DLD1 (cell line): Measurements from ENCODE around the gene KDF1.

Experiments
- in situ Hi-C: cut with HindIII; loops from 2 replicates; pipeline ENCODE4 v1.10.0; 2017; ENCODE audit warnings: low sequenced_read_pairs

Gene KDF1, protein sequence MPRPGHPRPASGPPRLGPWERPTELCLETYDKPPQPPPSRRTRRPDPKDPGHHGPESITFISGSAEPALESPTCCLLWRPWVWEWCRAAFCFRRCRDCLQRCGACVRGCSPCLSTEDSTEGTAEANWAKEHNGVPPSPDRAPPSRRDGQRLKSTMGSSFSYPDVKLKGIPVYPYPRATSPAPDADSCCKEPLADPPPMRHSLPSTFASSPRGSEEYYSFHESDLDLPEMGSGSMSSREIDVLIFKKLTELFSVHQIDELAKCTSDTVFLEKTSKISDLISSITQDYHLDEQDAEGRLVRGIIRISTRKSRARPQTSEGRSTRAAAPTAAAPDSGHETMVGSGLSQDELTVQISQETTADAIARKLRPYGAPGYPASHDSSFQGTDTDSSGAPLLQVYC

DNA sequence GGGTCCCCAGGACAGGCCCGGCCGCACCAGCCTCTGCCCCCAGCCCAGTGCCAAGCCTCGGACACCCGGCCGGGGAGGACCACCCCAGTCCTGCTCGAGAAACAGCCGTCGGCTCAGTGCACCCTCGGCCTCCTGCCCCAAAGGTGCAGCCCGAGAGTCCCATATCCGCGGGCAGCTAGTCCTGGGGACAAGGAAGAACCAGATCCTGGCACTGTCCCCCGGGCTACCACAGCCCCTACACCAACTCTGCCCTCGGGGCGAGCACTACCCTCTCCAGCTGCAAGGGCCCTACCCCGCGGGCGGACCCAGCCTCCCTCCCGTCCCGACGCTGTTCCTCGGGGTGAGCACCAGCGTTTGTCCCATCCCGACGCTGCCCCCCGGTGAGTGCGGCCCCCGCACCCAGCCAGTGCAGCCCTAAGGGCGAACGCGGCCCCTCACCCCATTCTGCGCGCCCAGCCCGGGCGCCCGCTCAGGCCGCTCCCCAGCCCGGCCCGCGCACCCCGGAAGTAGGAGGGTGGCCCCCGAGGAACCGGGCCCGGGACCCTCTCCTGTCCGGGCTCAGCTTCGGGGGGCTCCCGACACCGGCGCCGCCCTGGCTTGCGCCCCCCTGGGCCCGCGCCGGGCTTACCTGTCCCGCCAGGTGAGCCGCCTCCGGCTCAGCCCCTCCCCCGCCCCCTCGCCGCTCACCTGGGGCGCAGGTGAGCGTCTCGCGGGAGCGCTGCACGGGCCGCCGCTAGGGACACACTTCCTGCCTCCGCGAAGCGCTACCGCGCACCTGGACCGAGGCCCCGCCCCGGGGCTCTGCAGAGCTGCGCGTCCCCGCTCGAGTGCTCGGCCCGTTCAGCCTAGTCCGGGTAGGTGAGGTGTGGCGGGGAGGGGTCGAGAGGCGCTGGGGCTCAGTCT is at the start of gene KDF1:
TSS of gene KDF1 (minus strand) at position 747 of the 903 bp plus-strand sequence. CDS start 8,088 bp downstream, outside the sequence.
- in situ Hi-C loops = loop anchor here (25.0 kb wide), 1 partner anchor 102 kb away; no protein-coding TSS in a partner anchor

DNA sequence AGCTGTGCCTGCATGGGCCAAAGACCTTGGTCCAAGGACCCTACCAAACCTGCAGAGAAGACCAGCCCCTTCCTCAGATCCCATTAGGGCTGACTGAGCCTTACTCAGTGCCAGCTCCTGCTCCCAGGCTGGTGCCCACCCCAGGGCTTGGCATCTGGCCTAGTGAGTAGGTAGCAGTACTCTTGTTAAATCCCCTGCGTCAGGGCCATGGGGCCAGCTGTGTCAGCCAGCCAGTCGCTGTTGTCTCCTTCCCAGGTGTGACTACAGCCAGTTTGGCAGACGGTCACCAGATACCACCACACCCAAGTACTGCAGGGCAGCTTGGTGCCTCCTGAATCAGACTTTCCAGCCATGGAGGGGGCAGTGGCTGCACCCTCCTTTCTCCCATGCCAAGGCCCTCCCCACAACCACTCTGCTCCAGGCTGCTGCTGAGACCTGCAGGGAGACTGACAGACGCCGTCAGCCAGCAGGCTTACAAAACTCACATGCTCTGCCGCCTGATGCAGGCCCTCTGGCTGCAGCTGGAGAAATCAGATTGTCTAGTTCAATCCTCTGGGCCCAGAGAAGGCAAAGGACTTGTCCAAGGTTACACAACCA is 49.4 kb upstream of the KDF1 start:
- in situ Hi-C loops = no loop called here

DNA sequence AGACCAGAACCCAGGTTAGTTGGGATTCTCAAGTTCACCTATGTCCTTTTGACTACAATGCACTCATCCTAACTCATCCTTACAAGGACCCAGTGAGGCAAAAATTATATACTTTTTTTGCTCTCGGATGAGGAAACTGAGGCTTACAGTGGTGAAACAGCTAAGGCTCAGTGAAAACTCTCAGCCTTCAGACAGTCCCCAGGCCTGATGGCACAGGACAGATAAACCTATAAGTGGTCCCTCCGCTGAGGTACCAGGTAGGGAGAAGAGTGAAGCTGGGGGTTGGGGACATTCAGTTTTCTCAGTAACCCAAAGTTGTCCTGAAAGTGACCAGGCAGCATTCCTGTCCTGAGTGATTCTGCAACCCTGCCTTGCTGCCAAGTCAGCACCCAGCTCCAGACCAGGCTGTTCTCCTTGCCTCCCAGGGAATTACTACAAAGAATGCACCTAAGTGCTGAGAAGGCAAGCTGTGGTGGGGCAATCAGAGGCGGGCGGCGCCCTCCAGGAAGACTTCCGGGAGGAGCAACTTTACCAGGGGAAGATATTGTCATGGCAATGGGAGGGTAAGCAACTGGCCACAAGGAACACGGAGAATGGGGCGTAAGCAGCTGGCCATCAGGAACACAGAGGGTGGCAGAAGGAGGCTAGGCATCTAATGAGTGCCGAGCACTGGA is 47.8 kb upstream of the KDF1 start:
- in situ Hi-C loops = no loop called here

DNA sequence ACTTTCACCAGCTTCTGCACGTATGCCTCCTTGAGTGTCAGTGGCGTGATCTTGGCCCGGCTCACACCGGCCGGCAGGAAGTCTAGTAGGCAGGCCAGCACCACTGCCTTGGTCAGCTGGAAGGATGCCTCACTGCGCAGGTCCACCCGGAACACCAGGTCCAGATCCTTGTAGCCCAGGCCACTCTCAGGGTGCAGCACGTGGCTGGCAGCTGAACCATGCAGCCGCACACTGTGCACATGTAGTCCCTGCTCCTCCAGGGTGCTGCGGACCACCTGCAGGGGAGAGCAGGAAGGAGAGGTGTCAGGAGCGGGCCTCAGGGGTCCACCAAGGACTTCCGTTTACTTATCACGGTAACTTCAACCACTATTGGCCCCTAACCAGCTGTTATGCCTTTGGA is 46.4 kb upstream of the KDF1 start:
- in situ Hi-C loops = no loop called here

DNA sequence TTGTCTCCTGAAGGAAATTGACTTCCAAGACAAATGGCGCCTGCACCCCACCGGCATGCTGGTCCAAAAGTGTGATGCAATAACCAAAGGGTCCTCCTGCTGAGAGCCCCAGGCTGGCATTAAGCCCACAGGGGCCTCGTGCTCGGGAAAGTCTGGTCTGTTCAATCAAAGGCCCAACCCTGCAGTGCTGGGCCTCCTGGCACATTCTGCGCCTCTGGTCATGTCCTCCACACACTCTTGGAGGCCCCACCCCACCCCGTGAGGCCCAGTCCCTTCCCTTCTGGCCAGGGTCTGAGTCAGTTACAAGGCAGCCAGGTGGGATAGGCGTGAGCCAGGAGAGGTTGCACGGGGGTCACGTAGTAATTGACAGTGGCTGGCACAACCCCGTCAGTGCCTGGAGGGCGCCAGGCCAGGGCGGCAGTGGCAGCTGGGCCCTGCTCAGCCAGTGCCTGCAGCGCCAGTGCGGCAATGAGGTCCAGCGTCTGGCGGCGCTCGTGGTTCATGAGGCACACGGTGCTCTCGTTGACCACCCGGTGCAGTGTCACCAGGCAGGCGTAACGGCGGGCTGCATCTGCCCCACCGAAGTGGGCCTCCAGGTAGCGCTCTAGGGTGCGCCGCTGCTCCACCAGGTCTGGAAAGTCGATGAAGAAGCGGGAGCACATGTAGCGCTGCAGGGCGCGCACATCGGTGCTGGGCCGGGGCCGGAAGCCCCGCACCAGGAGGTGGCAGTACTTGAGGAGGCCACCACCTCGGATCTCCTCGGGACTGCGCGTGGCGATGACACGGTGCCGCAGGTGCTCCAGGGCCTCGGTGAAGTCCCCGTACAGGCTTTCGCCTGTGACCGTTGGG is 45.6 kb upstream of the KDF1 start:
- in situ Hi-C loops = no loop called here

DNA sequence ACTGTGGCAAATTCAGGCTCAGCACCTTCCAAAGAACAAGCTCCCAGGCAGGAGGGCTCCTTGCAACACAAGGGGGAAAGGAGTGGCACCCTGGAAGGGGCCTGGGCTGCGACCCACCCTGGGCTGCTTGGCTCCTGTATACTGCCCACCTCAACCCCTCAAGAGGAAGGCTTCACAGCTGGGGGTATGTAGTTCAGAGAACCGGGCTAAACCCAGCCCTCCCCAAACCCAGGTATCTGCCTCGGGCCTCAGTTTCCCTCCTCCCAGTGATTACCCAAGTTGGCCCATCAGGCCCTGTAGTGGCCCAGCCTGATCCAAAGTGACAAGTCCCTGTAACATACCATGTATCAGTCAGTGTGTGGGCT is 44.9 kb upstream of the KDF1 start:
- in situ Hi-C loops = no loop called here

DNA sequence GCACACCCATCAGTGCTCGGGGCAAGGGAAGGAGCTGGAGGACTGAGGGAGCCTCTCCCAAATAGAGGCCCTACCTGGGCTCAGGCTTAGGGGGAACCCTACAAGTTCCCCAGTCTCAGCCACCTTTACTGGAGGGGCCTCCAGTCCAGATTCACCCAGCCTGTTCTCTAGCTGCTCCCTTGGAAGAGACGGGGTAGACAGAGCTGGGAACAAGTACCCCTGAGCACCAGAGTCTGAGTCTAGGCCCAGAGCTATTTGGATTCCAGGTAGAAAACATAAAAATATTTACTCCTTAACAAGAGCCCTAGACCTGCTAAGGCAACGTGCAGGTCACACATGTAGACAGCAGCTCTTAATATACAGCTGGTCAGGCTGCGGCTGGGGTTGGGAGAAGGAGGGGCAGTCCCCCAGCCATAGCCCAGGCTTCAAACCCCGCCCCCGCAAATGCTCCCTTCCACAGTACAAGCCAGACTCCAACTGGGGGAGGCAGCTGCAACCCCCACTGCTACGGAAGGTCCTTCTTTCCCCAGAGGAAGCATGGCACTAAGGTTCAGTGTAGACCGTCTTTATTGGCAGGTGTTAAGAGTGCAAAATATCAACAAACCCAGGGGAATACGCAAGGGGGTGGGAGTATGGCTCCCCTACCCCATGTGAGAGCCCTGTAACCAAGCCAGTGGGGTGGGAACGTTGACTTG is 44.4 kb upstream of the KDF1 start:
- in situ Hi-C loops = no loop called here

DNA sequence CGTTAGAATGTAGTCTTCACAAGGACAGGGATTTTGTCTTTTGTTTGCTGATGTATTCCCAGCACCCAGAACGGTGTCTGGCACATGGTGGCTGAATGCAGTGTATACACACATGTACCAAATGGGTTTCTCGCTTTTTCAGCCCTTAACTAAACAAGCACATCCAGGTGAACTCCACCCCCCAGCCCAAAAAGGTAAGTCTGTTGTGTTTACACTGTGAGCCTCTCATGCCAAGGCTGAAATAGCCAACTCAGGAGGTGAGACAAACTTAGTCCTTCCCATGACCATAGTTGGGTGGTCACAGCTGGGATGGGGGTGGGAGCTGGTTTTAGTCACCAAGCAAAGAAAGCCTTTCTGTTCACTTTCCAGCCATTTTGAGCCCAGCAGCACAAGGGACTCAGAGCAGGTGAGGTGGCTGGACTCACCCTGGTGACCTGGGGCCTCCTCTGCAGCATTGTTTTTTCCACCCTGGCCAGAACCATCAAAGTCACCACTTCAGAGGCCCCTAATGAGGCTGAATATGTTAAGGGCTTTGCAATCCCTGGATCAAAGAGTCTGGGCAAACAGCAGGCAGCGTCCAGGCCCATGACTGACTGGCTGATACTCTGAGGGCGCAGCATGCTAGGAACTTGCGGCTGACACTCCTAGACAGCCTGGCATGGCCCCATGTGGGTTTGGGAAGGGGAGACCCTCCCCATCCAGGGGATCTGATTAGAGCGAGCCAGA is 43.6 kb upstream of the KDF1 start:
- in situ Hi-C loops = no loop called here

DNA sequence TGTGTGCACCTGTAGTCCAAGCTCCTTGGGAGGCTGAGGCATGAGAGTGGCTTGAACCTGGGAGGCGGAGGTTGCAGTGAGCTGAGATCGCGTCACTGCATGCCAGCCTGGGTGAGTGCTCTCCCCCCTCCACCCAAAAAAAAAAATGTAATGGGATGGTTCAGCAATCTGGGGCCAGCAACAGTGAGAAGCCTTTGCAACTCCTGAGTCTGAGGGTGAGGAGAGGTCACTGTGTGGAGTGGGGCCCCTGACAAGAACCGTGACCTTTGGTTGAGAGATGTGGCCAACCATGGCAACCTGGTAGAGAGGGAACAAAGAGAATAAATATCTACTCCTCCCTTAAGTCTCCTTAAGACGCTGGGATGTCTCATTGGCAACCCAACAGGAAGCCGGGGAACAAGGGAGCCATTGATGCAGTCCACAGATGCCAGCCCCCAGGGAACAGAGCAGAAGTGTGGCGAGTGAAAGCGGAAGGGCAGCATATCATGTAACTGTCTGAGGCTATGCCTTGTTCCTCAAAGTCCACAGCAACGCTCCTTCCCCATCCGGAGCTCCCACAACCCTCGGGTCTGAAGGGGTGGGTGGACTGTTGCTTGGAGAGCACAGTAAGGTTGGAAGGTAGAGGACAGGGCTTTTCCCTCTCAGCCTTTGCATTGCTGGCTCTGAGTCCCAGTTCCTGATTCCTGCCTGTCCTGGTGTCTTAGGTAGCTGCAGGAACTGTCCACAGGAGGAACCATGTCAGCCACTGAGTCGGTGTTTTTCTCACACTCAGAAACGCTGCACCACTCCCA is 41.5 kb upstream of the KDF1 start:
- in situ Hi-C loops = no loop called here

DNA sequence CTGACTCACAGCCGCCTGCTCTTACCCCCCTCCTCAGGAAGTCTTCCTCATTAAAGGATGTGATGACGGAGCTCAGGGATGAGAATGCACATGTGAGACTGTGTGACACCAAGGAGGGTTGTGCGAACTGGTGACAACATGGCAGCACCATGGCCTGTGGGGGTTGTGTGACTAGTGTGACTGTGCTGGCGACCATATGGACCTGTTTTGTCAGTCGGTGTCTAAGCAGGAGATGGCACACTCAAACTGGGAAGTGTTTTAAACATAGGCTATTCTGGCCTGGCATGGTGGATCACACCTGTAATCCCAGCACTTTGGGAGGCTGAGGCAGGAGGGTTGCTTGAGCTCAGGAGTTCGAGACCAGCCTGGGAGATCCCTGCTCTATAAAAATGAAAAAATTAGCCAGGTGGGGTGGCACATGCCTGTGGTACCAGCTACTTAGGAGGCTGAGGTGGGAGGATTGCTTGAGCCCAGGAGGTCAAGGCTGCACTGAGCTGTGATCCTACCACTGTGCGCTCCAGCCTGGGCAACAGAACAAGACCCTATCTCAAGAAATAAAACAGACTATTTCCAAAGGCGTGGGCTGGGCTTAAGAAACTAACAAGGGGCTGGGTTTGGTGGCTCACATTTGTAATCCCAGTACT is 40.7 kb upstream of the KDF1 start:
- in situ Hi-C loops = no loop called here

DNA sequence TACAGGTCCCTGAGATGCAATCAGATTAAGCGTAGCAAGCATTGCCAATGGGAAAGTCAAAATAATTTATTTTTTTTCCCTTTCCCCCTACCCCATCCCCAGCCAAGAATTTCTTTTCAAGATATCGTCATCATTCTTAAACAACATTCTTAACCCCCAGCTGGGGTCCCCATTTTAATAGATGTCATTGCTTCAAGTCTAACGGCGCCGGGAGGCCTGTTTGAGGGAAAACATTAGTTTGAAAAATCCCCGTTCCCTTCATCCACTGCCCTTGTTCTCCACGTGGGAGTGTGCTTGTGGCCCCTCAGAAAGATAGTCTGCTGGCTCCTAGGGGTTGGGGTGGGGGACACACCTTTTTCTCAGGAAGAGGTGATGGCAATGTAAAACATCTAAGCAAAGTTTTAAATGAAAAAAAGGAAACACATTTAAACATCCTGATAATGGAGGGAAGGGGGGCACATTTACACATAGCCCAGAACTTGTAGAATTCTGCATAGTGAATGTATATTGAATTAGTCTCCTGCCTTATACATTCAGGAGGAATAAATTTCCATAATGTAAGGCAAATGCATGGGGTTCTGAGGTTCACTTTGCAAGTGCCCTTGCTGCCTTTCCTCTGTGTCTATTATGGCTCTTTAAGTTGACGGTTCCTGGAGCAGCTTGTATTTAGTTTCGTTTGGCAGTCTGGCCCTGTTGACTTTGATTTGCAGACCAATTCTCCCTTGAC is 40.0 kb upstream of the KDF1 start:
- in situ Hi-C loops = no loop called here

DNA sequence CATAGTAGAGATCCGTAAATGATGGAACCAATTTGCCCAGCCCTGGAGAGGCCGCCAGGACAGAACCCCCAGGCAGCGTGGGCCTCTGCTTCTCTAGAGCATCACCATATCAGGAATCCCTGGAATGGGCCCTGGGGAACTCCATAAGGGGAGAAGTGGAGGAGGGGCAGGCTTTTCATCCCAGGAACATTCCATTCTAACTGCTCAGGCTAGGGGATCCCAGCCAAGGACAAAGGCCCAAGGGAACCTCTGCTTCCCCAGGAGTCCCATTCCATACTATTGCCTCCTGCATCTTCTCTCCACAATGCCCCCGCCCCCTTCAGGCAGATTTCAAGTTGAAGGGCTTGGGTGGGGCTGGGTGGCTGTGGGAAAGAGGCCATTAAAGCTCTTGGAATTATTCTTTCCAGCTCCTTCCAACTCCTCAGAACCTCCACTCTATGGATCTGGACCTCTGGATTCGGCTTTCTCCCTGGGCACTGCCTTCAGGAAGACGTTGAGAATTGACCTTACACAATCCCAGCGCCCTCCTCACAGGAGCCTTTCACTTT is 39.2 kb upstream of the KDF1 start:
- in situ Hi-C loops = no loop called here

DNA sequence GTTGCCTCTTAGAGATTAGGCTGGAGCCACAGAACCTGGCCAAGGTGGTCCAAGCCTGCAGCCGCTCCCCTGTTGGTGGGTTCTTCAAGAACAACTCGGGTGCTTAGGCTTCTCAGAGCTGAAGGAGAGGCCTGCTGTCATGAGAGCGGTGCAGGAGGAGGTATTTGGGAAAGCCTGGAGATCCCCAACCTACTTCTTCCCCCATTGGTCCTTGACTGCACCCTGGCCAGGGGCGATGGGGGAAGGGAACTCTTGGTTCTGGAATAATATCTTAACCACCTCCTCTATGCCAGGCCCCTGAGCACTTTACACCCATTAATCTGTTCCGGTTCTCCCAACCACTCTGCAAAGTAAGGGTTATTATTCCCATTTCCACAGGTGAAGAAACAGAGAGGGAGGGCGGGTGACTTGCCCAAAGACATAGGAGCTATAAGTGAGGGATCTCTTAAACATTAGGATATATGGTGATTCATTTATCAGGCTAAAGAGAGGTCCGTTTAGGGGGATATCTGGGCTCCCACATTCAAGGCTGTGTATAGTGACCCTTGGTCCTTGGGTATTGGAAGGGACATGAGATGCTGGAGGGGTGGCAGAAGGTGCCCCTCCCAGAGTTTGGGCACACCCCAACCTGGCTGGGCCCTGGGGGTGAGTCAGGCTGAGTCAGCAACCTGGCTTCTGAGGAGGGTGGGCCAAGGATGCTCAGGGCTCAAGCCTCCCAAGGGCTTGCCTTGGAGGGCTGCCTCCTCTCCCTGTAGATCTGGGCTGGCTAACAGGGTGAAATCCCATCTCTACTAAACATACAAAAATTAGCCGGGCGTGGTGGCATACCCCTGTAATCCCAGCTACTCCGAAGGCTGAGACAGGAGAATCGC is 38.4 kb upstream of the KDF1 start:
- in situ Hi-C loops = no loop called here

DNA sequence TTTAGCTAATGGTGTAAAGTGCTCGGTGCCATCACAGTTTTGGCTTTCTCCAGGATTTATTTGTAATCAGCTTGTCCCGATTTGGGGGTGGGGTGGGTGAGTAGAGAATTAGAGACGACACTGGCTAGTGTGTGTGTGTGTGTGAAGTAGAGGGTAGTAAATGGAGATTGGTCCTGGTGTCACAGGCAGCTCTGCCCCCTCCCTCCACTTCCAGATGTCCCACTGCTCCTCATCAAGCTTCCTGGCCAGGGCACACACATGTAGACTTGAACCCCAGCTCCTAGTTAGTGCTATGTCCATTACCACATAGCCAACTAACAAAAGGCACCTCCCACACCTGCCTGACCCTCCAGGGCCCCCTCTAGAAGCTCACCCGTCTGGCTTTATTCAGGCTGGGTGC is 36.4 kb upstream of the KDF1 start:
- in situ Hi-C loops = no loop called here

DNA sequence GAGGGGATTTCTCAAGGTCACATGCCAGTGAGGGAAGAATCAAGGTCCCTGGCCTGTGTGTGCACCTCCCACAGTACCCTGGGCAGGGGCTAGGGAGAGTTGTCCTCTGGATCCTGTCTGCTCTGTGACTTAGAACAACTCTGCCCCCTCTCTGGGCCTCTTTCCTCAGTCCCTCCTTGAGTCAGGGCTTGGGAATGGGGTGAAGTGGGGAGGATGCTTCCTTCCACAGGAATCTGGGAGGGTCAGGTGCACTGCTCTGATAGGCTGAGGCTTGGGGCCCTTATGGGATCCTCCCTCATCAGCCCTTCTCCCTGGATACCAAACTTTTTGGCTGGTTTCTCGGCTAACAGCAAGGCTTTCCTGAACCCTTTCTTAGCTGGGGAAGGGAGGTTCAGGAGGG is 35.8 kb upstream of the KDF1 start:
- in situ Hi-C loops = no loop called here
